ENCODE measurements around the gene SPEG. TPM values are rescaled to one million over a fixed set of nuclear protein-coding genes. Genes with fewer than 3 reads are reported as not detected.

Gene SPEG
- total RNA-seq, 1 donor from 2014 or later: 5.6 TPM

DNA sequence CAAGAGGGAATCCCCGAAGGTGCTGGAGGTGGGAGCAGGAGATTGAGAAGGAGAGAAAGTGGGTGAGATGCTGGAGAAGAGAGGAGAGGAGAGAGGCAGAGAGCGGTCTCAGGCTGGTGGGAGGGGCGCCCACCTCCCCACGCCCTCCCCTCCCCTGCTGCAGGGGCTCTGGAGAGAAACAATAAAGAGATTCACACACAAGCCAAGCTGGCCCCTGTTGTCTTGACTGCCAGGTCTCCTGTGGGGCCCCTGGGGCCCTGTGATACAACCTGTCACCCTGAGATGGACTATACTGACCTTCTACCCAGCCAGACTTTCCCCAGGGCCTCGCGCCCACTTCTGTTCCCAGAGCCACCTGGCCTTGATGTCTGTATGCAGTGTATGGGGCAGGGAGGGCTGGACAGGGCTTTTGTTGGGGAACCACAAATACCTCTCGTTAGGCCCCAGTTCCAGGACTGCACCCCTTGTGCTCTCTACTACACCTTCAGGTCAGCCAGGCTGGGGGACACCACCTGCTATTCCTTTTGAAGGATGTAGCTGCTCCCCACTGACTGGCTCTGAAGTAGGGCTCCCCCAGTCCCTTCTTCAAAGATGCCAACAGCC is 8.0 kb upstream of the SPEG start:
- peaks cover 7% of the 10 kb centered on the region for H3K27me3 Mint-ChIP-seq (ENCODE audit: insufficient read depth, low read depth)
- H3K4me1 Mint-ChIP-seq: peaks cover 25% of the 10 kb centered on the region
- no peaks in the 10 kb centered on the region for H3K27me3 ChIP-seq
- peaks cover 7% of the 10 kb centered on the region for H3K4me1 ChIP-seq
- no peaks in the 10 kb centered on the region for H3K79me2 ChIP-seq (ENCODE audit: low read depth)
- H3K27ac Mint-ChIP-seq: no peak overlapping the region
- no peaks in the 10 kb centered on the region for H3K36me3 Mint-ChIP-seq
- no peak overlapping the region for H2AFZ ChIP-seq (replicated peaks)
- no peak overlapping the region for H3K9ac ChIP-seq
- H3K9me3 Mint-ChIP-seq: no peaks in the 10 kb centered on the region
- no peak overlapping the region for H3K27ac ChIP-seq
- no peak overlapping the region for H3K4me2 ChIP-seq
- no peaks in the 10 kb centered on the region for H3F3A ChIP-seq (ENCODE audit: low read depth)
- H3K4me3 ChIP-seq: no peak overlapping the region
- DNase-seq (ENCODE audit: low spot score): no peak
- H3K36me3 ChIP-seq: no peaks in the 10 kb centered on the region
- H3K4me3 Mint-ChIP-seq: no peak overlapping the region
- no peaks in the 10 kb centered on the region for H3K9me3 ChIP-seq (ENCODE audit: low read depth)
- TF ChIP-seq EZH2phosphoT487 (IDR thresholded peaks at IDR 0.05) (no peak), EZH2 (IDR thresholded peaks at IDR 0.05) (no peak)
- TF ChIP-seq, protein P1, sequence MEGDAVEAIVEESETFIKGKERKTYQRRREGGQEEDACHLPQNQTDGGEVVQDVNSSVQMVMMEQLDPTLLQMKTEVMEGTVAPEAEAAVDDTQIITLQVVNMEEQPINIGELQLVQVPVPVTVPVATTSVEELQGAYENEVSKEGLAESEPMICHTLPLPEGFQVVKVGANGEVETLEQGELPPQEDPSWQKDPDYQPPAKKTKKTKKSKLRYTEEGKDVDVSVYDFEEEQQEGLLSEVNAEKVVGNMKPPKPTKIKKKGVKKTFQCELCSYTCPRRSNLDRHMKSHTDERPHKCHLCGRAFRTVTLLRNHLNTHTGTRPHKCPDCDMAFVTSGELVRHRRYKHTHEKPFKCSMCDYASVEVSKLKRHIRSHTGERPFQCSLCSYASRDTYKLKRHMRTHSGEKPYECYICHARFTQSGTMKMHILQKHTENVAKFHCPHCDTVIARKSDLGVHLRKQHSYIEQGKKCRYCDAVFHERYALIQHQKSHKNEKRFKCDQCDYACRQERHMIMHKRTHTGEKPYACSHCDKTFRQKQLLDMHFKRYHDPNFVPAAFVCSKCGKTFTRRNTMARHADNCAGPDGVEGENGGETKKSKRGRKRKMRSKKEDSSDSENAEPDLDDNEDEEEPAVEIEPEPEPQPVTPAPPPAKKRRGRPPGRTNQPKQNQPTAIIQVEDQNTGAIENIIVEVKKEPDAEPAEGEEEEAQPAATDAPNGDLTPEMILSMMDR (IDR thresholded peaks at IDR 0.05): no peak
- no peaks in the 10 kb centered on the region for H4K20me1 ChIP-seq (ENCODE audit: low read depth)

DNA sequence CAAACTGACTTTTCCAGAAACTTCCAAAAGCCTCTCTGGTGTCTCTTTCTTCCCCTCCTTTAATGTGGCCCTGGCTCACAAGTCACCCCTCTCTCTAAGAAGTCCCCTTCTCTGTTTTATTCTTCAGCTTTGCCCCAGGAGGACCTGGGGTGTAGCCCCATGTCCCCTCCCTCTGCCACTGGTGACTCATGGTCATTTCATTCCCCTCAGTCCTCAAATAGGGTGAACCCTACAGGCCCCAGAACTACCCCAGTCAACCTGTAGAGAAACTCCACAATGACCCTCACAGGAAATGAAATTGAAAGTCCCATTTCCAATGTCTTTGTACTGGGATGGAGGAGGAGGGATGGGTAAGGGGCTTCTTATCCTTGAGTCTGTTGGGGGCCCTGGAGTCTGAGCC is 6.2 kb upstream of the SPEG start:
- Mint-ChIP-seq H3K9me3 (no peaks in the 10 kb centered on the region), H3K36me3 (no peaks in the 10 kb centered on the region), H3K4me3 (no peak overlapping the region), H3K27ac (no peak overlapping the region), H3K4me1 (peaks cover 25% of the 10 kb centered on the region), H3K27me3 (ENCODE audit: insufficient read depth, low read depth) (peaks cover 7% of the 10 kb centered on the region)
- Histone ChIP-seq H3K27me3 (no peaks in the 10 kb centered on the region), H3K9ac (no peak overlapping the region), H3K79me2 (ENCODE audit: low read depth) (no peaks in the 10 kb centered on the region), H3K4me3 (no peak overlapping the region), H4K20me1 (ENCODE audit: low read depth) (no peaks in the 10 kb centered on the region), H3K9me3 (ENCODE audit: low read depth) (no peaks in the 10 kb centered on the region), H3K27ac (no peak overlapping the region), H3K36me3 (no peaks in the 10 kb centered on the region), H3K4me1 (peaks cover 7% of the 10 kb centered on the region), H3F3A (ENCODE audit: low read depth) (peaks cover 7% of the 10 kb centered on the region), H2AFZ (replicated peaks) (no peak overlapping the region), H3K4me2 (no peak overlapping the region)
- DNase-seq (ENCODE audit: low spot score): no peak
- TF ChIP-seq, protein P1 (IDR thresholded peaks at IDR 0.05): no peak
- TF ChIP-seq EZH2 (IDR thresholded peaks at IDR 0.05) (no peak), EZH2phosphoT487 (IDR thresholded peaks at IDR 0.05) (no peak)

DNA sequence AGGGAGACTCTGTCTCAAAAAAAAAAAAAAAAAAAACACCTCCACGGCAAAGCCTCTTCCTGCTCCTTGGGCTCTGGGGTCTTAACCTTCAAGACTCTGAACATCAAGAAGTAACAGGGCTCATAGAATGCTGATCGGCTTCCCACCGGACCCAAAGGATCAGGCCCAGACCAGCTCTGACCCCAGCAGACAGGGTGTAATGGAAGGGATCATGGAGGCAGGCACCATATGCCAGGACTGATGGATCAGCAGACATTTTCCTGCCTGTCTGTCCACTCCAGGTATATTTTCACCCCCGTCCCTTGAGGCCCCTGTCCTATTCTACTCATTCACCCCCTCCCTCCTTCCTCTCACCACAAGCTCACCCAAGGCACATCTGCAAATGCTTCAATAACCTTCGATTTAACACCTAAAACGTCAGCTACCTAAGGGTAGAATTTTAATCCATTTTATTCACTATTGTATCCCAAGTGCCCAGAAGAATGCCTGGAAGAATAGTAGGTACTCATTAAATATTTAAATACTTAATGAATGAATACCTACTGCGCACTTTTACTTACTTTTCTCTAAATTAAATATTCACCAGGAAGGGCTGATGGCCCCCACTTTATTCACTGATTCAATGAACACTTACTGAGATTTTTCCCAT is 4.6 kb upstream of the SPEG start:
- peaks cover 10% of the 10 kb centered on the region for H3K27me3 ChIP-seq
- H3K79me2 ChIP-seq (ENCODE audit: low read depth): no peaks in the 10 kb centered on the region
- H3K4me3 Mint-ChIP-seq: no peak overlapping the region
- H3K4me2 ChIP-seq: no peak overlapping the region
- TF ChIP-seq EZH2phosphoT487 (IDR thresholded peaks at IDR 0.05): no peak
- no peak for TF ChIP-seq EZH2 (IDR thresholded peaks at IDR 0.05)
- TF ChIP-seq, protein P1 (IDR thresholded peaks at IDR 0.05): no peak
- no peak for DNase-seq (ENCODE audit: low spot score)
- peaks cover 6% of the 10 kb centered on the region for H3K27me3 Mint-ChIP-seq (ENCODE audit: insufficient read depth, low read depth)
- H3K9ac ChIP-seq: no peak overlapping the region
- no peaks in the 10 kb centered on the region for H3K9me3 ChIP-seq (ENCODE audit: low read depth)
- peaks cover 12% of the 10 kb centered on the region for H3F3A ChIP-seq (ENCODE audit: low read depth)
- H3K4me1 ChIP-seq: peaks cover 17% of the 10 kb centered on the region
- H3K36me3 Mint-ChIP-seq: no peaks in the 10 kb centered on the region
- no peaks in the 10 kb centered on the region for H3K9me3 Mint-ChIP-seq
- H3K36me3 ChIP-seq: no peaks in the 10 kb centered on the region
- H3K27ac Mint-ChIP-seq: no peak overlapping the region
- H3K27ac ChIP-seq: no peak overlapping the region
- H3K4me1 Mint-ChIP-seq: peaks cover 21% of the 10 kb centered on the region
- H3K4me3 ChIP-seq: no peak overlapping the region
- H2AFZ ChIP-seq (replicated peaks): no peak overlapping the region
- H4K20me1 ChIP-seq (ENCODE audit: low read depth): no peaks in the 10 kb centered on the region

All from neural progenitor cell (in vitro differentiated cells).